Prostate gland (tissue), 2 donors: ENCODE results near the gene OR10K2. TPM values are rescaled to one million over a fixed set of nuclear protein-coding genes. Genes with fewer than 3 reads are reported as not detected.
"Not testable (repeated sequence)": the region's sequence is repeated elsewhere in the genome, so short reads cannot be mapped to it uniquely, and the experiment has no call there.

Experiments used
- DNase-seq: peaks from one replicate; pipeline ENCODE4 v3.0.0-alpha.2; 2019; ENCODE audit warnings: low spot score
- H3K27ac ChIP-seq, 2 donors: fragments of 200-600 bp; sonication (generic); 2 replicates each; pipeline ENCODE4 v1.5.1; 2017 to 2019
- H3K27me3 ChIP-seq: fragments of 200-600 bp; sonication (generic); replicated peaks from 2 replicates; pipeline ENCODE4 v1.5.1; 2019; ENCODE audit not compliant: insufficient read depth
- H3K36me3 ChIP-seq, 2 donors: fragments of 200-600 bp; sonication (generic); 1 replicate in 1 of 2; 2 replicates in 1 of 2; pipeline versions ENCODE4 v1.5.1 to v1.8.1; 2017 to 2019
- H3K4me1 ChIP-seq: fragments of 200-600 bp; sonication (generic); replicated peaks from 2 replicates; pipeline ENCODE4 v1.5.1; 2019
- H3K4me3 ChIP-seq, 2 donors: fragments of 200-600 bp; sonication (generic); 2 replicates each; pipeline ENCODE4 v1.5.1; 2017 to 2019
- H3K9me3 ChIP-seq: fragments of 200-600 bp; sonication (generic); 2 replicates; pipeline ENCODE4 v1.5.1; 2017
- POLR2A ChIP-seq: fragments of 450-650 bp; IDR thresholded peaks from one replicate; pipeline ENCODE4 v1.6.1; 2016; ENCODE audit warnings: antibody characterized with exemption, mild to moderate bottlenecking
- POLR2AphosphoS5 ChIP-seq: sonication (generic); formaldehyde crosslinking; IDR thresholded peaks from one replicate; pipeline ENCODE4 v1.6.1; 2017; ENCODE audit warnings: antibody characterized with exemption
- WGBS: methylation state at CpG from one replicate; pipeline ENCODE4 v1.1.5; 2018; 5-methylcytosine and 5-hydroxymethylcytosine counted together
- intact Hi-C: fragments of 100-400 bp; cut with DNase I; formaldehyde crosslinking; loops from one replicate; pipeline ENCODE4 v1.14.2; 2022
- total RNA-seq, 2 donors: library from RNA; depleted of rRNA; stranded (reverse); fragments of >200 nt; gene quantifications; one replicate each; pipeline ENCODE4 v1.1.0, GENCODE V29; 2016
- TF ChIP-seq, protein P1 (sequence below), 4 experiments: fragments of 200-600 bp in 2 of 4; fragments of 450-650 bp in 2 of 4; sonication (generic) in 2 of 4; IDR thresholded peaks; 1 replicate in 3 of 4; 2 replicates in 1 of 4; pipeline ENCODE4 v1.5.1; 2016 to 2019; ENCODE audit warnings: antibody characterized with exemption in 4 of 4, mild to moderate bottlenecking in 2 of 4, moderate library complexity in 2 of 4

The OR10K2 gene
- total RNA-seq, 2 donors from 2014 or later, result not detected

DNA sequence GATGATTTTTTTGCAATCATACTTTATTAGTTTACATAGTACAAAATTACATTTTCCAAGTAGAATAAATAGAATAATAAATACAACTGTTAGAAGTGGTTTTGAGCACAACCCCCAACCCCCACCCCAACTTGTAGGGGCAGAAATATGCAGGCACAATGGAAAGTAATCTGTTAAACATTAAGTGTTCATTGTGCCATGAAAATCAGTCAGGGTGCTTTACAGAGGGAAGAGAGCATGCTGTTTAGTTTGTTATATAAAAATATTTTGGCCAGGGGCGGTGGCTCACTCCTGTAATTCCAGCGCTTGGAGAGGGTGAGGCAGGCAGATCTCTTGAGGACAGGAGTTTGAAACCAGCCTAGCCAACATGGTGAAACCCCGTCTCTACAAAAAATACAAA is 29.4 kb downstream of the OR10K2 start:
- WGBS, result 80% methylated on average over 3 of the region's 3 CpGs
- intact Hi-C loops, result no loop called here

DNA sequence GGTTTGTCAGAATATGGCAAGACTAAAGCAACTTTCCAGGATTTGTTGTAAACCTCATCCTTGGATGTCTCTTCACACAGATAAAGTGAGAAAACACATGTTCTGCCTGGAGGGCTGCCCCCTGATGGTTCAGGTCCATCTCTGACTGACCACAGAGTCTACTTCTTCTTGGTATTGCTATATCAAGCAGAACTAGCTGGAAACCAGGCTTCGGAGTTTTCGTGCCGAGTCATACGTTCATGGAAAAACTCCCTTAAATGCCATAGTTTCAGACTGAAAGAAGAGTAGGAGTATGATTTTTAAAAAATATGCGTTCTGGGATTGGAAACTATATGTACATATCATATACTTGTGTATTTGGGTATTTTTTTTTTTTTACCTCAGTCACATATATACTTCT is 32.6 kb downstream of the OR10K2 start:
- TF ChIP-seq POLR2A, result no peak
- TF ChIP-seq POLR2AphosphoS5, result no peak
- TF ChIP-seq, protein P1, sequence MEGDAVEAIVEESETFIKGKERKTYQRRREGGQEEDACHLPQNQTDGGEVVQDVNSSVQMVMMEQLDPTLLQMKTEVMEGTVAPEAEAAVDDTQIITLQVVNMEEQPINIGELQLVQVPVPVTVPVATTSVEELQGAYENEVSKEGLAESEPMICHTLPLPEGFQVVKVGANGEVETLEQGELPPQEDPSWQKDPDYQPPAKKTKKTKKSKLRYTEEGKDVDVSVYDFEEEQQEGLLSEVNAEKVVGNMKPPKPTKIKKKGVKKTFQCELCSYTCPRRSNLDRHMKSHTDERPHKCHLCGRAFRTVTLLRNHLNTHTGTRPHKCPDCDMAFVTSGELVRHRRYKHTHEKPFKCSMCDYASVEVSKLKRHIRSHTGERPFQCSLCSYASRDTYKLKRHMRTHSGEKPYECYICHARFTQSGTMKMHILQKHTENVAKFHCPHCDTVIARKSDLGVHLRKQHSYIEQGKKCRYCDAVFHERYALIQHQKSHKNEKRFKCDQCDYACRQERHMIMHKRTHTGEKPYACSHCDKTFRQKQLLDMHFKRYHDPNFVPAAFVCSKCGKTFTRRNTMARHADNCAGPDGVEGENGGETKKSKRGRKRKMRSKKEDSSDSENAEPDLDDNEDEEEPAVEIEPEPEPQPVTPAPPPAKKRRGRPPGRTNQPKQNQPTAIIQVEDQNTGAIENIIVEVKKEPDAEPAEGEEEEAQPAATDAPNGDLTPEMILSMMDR (IDR thresholded peaks at IDR 0.05), result no peak
- H3K9me3 ChIP-seq, result no peaks in the 10 kb centered on the region
- H3K4me3 ChIP-seq, result no peak overlapping the region
- DNase-seq, result no peak
- intact Hi-C loops, result no loop called here
- H3K27ac ChIP-seq, result no peak overlapping the region
- WGBS, result 94% methylated on average over 5 of the region's 5 CpGs
- H3K4me1 ChIP-seq, result no peaks in the 10 kb centered on the region
- H3K27me3 ChIP-seq, result no peaks in the 10 kb centered on the region
- H3K36me3 ChIP-seq, result no peaks in the 10 kb centered on the region

More for the DNA sequence above, 29.4 kb downstream of the OR10K2 start:
- H3K9me3 ChIP-seq, result no peaks in the 10 kb centered on the region
- H3K27me3 ChIP-seq, result no peaks in the 10 kb centered on the region
- no peak for DNase-seq
- no peak overlapping the region for H3K4me3 ChIP-seq
- no peaks in the 10 kb centered on the region for H3K4me1 ChIP-seq
- H3K27ac ChIP-seq, result no peak overlapping the region
- TF ChIP-seq POLR2AphosphoS5 (no peak), POLR2A (no peak)
- TF ChIP-seq, protein P1 (IDR thresholded peaks at IDR 0.05), result no peak
- no peaks in the 10 kb centered on the region for H3K36me3 ChIP-seq

DNA sequence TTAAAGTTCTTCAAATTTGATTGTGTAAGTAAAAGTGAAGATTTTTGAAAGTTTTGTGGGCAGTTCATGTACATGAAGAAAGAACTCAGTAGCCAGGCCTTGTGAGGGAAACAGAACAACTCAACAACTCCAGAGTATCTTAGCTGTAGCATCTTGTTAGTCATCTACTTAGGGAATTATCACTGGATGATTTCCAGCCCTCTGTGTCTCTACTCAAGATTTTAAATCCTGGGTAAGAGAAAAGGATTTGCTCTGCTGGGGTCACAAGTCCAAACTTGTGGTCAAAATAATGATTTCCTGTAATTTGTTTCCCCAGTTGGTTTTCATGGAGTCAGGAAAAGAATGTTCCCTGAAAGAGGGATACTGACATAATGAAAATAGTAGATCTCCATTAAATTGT is 34.9 kb downstream of the OR10K2 start:
- Histone ChIP-seq H3K4me3 (no peak overlapping the region), H3K9me3 (no peaks in the 10 kb centered on the region), H3K36me3 (no peaks in the 10 kb centered on the region), H3K27me3 (no peaks in the 10 kb centered on the region), H3K27ac (no peak overlapping the region), H3K4me1 (no peaks in the 10 kb centered on the region)
- no peak for DNase-seq
- intact Hi-C loops, result no loop called here
- TF ChIP-seq, protein P1 (IDR thresholded peaks at IDR 0.05), result no peak
- TF ChIP-seq POLR2A (no peak), POLR2AphosphoS5 (no peak)

DNA sequence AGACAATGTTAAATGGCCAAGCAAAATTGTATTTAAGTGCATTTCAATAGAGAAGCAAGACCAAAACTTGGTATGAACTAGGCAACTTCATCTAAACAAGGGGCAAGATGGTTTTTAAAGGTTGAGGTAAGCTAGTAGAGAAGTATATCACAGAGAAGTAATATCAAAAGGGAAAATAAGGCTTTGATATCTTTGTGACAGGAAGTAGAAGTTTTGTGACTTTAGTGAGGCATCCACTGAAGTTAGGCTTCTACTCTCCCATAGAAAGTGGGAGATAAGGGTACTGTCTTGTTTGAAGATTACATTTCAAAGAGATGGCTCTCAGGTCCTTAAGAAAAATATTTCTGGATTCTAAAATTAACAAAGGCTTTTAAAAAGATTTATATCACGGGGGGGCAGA is 35.7 kb downstream of the OR10K2 start:
- Histone ChIP-seq H3K4me3 (no peak overlapping the region), H3K4me1 (no peaks in the 10 kb centered on the region), H3K27ac (no peak overlapping the region), H3K27me3 (no peaks in the 10 kb centered on the region), H3K9me3 (no peaks in the 10 kb centered on the region), H3K36me3 (no peaks in the 10 kb centered on the region)
- whole genome bisulfite sequencing, result 45% methylated on average over 1 of the region's 1 CpG
- DNase-seq, result no peak
- TF ChIP-seq, protein P1 (IDR thresholded peaks at IDR 0.05), result no peak
- TF ChIP-seq POLR2A (no peak), POLR2AphosphoS5 (no peak)
- intact Hi-C loops, result no loop called here

DNA sequence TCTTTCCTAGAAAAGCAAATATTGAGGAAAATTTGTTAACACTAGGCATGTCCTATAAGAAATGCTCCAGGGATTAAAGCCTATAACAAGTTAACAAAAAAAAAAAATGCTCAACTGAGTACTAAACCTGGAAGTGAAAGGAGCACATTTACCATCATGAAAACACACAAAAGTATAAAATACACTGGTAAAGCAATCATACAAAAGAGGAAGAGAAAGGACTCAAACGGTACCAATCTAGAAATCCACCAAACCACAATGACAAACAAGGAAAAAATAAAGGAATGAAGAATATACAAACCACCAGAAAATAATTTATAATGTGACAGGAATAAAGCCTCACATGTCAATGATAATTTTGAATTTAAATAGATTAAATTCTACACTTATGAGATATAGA is 51.2 kb downstream of the OR10K2 start:
- Histone ChIP-seq H3K9me3 (no peaks in the 10 kb centered on the region), H3K27ac (no peak overlapping the region), H3K27me3 (no peaks in the 10 kb centered on the region), H3K4me1 (no peaks in the 10 kb centered on the region), H3K36me3 (no peaks in the 10 kb centered on the region), H3K4me3 (no peak overlapping the region)
- 79% methylated on average over 1 of the region's 1 CpG for WGBS
- no peak for DNase-seq
- no peak for TF ChIP-seq POLR2AphosphoS5
- TF ChIP-seq, protein P1 (IDR thresholded peaks at IDR 0.05), result no peak
- intact Hi-C loops, result no loop called here

DNA sequence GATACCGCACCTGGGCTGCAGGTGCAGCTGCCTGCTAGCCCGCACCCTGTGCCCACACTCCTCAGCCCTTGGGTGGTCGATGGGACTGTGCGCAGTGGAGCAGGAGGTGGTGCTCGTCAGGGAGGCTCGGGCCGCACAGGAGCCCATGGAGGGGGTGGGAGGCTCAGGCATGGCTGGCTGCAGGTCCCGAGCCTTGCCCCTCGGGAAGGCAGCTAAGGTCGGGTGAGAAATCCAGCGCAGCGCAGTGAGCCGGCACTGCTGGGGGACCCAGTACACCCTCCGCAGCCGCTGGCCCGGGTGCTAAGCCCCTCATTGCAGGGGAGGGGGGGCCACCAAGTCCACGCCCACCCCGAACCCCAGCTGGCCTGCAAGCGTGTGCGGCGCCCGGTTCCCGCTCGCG is 51.9 kb downstream of the OR10K2 start:
- intact Hi-C loops, H3K27ac ChIP-seq, DNase-seq, H3K27me3 ChIP-seq, H3K4me3 ChIP-seq, H3K9me3 ChIP-seq, H3K36me3 ChIP-seq, H3K4me1 ChIP-seq: not testable (repeated sequence)
- 98% methylated on average over 17 of the region's 25 CpGs for WGBS
